SK-N-MC (cell line): ENCODE measurements around the gene USP31.

Experiments
- DNase-seq: peaks from one replicate; pipeline ENCODE4 v3.0.0-alpha.2; 2011; ENCODE audit warnings: low read depth, low spot score
- H3K27ac ChIP-seq: fragments of 200-600 bp; sonication (generic); 2 replicates; pipeline ENCODE4 v1.5.1; 2016; ENCODE audit warnings: mixed run types
- H3K36me3 ChIP-seq: fragments of 200-600 bp; sonication (generic); 2 replicates; pipeline ENCODE4 v1.6.1; 2017; ENCODE audit warnings: antibody characterized with exemption, low read length, mixed read lengths; ENCODE audit not compliant: insufficient read depth
- H3K4me3 ChIP-seq: fragments of 200-600 bp; sonication (generic); 2 replicates; pipeline ENCODE4 v1.5.1; 2016
- H3K9ac ChIP-seq: fragments of 200-600 bp; sonication (generic); 2 replicates; pipeline ENCODE4 v1.8.0; 2017; ENCODE audit warnings: mixed run types, mixed read lengths; ENCODE audit not compliant: insufficient read length
- H3K9me3 ChIP-seq: fragments of 200-600 bp; sonication (generic); 2 replicates; pipeline ENCODE4 v1.6.1; 2017; ENCODE audit warnings: low read depth, mild to moderate bottlenecking, antibody characterized with exemption, low read length, moderate library complexity, mixed read lengths
- EZH2 ChIP-seq: fragments of 200-600 bp; sonication (generic); IDR thresholded peaks from one replicate; pipeline ENCODE4 v1.6.1; 2017; ENCODE audit warnings: antibody characterized with exemption
- FOXP2 ChIP-seq: optimal IDR thresholded peaks from 2 replicates; pipeline ENCODE3; 2011; ENCODE audit warnings: mild to moderate bottlenecking, moderate library complexity; ENCODE audit not compliant: insufficient read depth; ENCODE audit errors: extremely low read length, control extremely low read depth
- POLR2AphosphoS5 ChIP-seq: IDR thresholded peaks from 2 replicates; pipeline ENCODE4 v1.6.1; 2012; ENCODE audit warnings: mild to moderate bottlenecking, low read depth, low read length, borderline replicate concordance

The USP31 gene

DNA sequence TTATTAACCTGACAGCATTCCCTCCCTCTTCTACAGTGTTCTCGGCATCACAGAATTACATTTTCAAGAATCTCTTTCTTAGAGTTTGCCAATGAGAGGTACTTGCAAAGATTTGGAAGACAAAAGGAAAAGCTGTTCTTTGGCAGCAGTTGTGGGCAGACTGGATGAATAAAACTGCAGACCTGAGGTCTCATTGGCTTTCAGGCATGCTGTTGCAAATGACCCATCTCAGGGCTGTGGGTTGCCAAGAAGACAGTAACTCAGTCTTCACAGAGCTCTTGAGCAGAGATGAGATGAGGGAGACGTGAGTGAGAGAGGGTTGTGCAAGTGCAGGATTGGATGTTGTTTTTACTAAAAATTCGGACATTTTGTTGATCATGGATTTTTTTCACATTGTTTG lies 11.3 kb upstream of the USP31 start:
- DNase-seq: no peak
- TF ChIP-seq FOXP2 (no peak), POLR2AphosphoS5 (no peak), EZH2 (no peak)
- no peak overlapping the region for H3K4me3 ChIP-seq

DNA sequence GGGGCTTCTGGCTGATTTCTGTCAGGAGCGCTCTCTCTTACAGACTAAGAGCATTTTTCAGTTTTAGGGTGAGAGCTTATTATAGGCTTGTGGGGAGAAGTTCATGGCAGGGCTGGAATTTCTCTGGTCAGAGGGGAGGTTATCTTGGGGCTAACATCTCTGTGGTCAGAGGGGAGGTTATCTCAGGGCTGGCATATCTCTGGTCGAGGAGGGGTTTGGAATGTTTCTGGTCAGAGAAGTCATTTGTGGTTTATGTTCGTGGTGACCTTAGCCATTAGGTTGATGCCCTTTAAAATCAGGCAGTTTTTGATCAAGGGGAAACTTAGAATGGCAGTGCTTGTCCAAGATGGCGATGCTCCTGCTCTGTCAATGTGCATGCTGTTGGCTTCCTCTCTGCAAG lies 10.8 kb upstream of the USP31 start:
- no peak for TF ChIP-seq EZH2
- no peak for TF ChIP-seq POLR2AphosphoS5
- no peak for TF ChIP-seq FOXP2
- Histone ChIP-seq H3K4me3 (no peak overlapping the region), H3K9ac (no peak overlapping the region), H3K9me3 (no peaks in the 10 kb centered on the region), H3K36me3 (no peaks in the 10 kb centered on the region), H3K27ac (no peak overlapping the region)
- DNase-seq: no peak

More for the DNA sequence above, 11.3 kb upstream of the USP31 start:
- no peak overlapping the region for H3K27ac ChIP-seq
- no peaks in the 10 kb centered on the region for H3K36me3 ChIP-seq
- no peak overlapping the region for H3K9ac ChIP-seq
- no peaks in the 10 kb centered on the region for H3K9me3 ChIP-seq

DNA sequence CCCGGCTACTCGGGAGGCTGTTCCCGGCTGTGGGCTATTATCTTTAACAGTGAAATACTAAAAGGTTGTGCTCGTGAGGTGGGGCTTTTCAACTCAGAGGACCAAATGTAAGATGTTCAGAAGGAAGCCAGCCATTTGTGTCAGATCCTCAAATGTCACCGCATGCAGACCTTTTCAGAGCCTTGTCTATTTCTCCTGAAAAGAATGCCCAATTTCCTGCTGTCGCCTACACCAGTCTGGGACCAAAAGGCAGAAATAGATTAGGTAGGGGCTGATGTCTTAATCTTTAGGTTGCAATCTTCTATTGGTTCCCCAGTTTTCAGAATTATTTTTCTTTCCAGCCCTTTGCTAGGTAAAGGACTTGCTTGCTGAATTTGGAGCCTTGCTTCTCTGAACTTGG lies 8.9 kb upstream of the USP31 start:
- Histone ChIP-seq H3K27ac (no peak overlapping the region), H3K36me3 (no peaks in the 10 kb centered on the region), H3K4me3 (no peak overlapping the region), H3K9me3 (no peaks in the 10 kb centered on the region), H3K9ac (no peak overlapping the region)
- TF ChIP-seq FOXP2 (no peak), POLR2AphosphoS5 (no peak), EZH2 (no peak)
- no peak for DNase-seq

DNA sequence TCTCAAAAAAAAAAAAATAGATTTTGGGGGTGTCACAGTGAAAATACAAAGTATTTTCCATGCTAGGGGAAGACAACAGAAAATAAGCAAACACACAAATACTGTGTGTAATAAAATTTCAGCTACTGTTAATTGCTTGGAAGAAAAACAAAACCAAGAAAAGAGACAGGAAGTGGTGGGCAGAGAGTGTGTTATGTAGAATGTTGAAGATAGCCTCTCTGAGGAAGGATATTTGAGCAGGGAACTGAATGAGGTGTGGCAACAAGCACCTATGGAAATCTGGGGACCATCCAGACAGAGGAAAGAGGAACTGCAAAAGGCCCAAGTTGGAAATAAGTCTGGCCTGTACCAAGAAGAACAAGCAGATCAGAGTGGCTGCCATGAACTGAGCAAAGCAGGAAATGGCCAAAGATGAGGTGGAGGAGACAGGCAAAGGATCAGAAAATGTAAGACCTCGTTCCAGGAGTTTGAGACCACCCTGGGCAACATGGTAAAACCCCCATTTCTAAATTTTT lies 7.8 kb upstream of the USP31 start:
- no peak for TF ChIP-seq POLR2AphosphoS5
- TF ChIP-seq FOXP2: no peak
- no peak for TF ChIP-seq EZH2
- no peak for DNase-seq
- no peak overlapping the region for H3K9ac ChIP-seq

DNA sequence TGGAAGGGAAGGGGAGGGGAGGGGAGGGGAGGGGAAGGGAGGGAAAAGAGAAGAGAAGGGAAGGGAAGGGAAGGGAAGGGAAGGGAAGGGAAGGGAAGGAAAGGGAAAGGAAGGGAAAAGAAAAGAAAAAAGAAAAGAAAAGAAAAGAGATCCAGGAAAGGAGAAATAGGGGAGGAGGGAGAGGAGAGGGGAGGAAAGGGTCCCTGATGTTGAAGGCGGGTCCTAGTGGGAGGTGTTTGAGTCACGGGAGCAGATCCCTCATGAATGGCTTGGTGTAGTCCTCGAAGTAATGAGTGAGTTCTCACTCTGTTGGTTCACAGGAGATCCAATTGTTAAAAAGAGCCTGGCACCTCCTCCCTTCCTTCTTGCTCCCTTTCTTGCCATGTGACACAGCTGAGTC lies 6.9 kb upstream of the USP31 start:
- no peak for DNase-seq
- H3K36me3 ChIP-seq: no peaks in the 10 kb centered on the region
- H3K27ac ChIP-seq: no peak overlapping the region
- TF ChIP-seq FOXP2 (no peak), POLR2AphosphoS5 (no peak), EZH2 (no peak)
- no peaks in the 10 kb centered on the region for H3K9me3 ChIP-seq
- H3K9ac ChIP-seq: no peak overlapping the region
- H3K4me3 ChIP-seq: no peak overlapping the region

More for the DNA sequence above, 7.8 kb upstream of the USP31 start:
- H3K36me3 ChIP-seq: no peaks in the 10 kb centered on the region
- no peak overlapping the region for H3K27ac ChIP-seq
- H3K4me3 ChIP-seq: no peak overlapping the region
- H3K9me3 ChIP-seq: no peaks in the 10 kb centered on the region

DNA sequence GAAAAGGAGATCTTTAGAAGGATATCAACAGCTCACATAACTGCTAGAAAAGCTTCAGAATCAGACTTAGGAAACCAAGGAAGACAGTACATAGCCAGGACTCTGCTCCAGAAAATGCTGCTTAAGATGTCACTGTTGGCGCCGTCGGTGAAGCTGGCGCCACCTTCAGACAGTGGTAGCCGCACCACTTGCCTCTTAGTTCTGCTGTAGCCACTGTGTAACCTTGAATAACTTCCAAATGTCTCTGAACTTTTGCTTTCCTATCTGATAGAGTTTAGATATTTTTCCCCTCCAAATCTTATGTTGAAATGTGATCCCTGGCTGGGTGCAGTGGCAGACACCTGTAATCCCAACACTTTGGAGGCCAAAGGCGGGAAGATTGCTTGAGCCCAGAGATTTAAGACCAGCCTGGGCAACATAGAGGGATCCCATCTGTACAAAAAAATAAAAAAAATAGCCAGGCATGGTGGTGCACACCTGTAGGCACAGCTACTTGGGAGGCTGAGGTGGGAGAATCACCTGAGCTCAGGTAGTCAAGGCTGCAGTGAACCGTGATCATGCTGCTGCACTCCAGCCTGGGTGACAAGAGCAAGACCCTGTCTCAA lies 6.3 kb upstream of the USP31 start:
- no peak for DNase-seq
- H3K9me3 ChIP-seq: no peaks in the 10 kb centered on the region
- no peak for TF ChIP-seq FOXP2
- TF ChIP-seq EZH2: no peak
- TF ChIP-seq POLR2AphosphoS5: no peak
- no peaks in the 10 kb centered on the region for H3K36me3 ChIP-seq
- H3K4me3 ChIP-seq: no peak overlapping the region
- no peak overlapping the region for H3K9ac ChIP-seq
- H3K27ac ChIP-seq: no peak overlapping the region

DNA sequence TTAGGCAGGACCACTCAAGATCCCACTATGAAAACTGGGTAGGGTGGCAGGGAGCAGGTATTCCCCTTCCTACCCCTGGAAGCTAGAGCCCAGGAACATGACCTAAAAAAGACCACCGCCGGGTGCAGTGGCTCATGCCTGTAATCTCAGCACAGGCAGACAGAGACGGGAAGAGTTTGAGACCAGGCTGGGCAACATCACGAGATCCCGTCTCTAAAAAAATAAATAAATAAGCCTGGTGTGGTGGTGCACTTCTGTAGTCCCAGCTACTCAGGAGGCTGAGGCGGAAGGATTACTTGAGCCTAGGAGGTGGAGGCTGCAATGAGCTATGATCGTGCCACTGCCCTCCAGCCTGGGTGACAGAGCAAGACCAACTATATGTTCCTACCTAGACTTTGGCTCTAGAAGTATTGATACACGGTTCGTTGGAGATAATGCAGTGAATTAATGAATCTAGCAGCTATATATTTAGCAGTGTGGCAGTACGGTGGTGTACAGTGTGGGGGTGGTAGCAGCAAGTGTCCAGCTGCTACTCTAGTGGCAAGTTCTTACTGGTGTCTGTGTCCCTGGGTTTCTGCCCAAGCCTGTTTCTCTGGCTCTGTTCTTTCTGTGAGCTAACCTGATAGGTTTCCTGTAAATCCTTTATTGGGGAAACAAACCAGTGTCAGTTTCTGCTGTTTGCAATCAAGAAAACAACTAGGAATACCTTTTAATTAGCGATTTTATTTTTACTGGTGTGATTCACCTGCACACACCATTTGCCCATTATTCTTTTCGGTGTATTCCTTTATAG lies 3.3 kb upstream of the USP31 start:
- Histone ChIP-seq H3K27ac (no peak overlapping the region), H3K9ac (no peak overlapping the region), H3K9me3 (no peaks in the 10 kb centered on the region), H3K4me3 (no peak overlapping the region), H3K36me3 (no peaks in the 10 kb centered on the region)
- no peak for DNase-seq
- no peak for TF ChIP-seq POLR2AphosphoS5
- no peak for TF ChIP-seq FOXP2
- no peak for TF ChIP-seq EZH2

DNA sequence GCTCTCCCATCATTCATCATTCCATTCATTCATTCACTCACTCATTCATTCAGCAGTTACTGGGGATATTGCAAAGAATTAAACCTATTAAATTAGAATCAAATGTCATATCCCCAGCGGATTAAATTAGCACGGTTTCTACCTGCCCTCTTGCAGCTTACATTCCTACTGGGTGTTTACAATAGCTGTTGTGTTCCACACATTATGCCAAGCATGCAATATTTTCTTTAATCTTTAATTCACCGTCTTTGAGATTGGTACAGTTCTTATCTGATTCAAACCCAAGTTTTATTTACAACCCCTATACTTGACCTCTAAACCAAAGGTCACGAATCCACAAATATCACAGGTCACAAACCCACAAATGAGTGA lies 727 bp upstream of the USP31 start:
- TF ChIP-seq POLR2AphosphoS5: no peak
- TF ChIP-seq FOXP2: no peak
- no peak for TF ChIP-seq EZH2

More for the DNA sequence above, 727 bp upstream of the USP31 start:
- H3K36me3 ChIP-seq: no peaks in the 10 kb centered on the region
- no peak overlapping the region for H3K27ac ChIP-seq
- DNase-seq: no peak
- no peak overlapping the region for H3K9ac ChIP-seq
- H3K4me3 ChIP-seq: peak overlapping the region; percentile 85
- no peaks in the 10 kb centered on the region for H3K9me3 ChIP-seq
